BE2C (cell line): ENCODE results near the gene RASD1.

Experiments
- DNase-seq: peaks from one replicate; pipeline ENCODE4 v3.0.0-alpha.2; 2020
- H3K27me3 ChIP-seq: fragments of 250-450 bp; sonication (Bioruptor Pico); 2 replicates; pipeline ENCODE4 v1.5.1; 2020; ENCODE audit warnings: mild to moderate bottlenecking
- H3K36me3 ChIP-seq: fragments of 250-450 bp; sonication (Bioruptor Pico); 2 replicates; pipeline ENCODE4 v1.5.1; 2020; ENCODE audit warnings: mild to moderate bottlenecking
- H3K4me1 ChIP-seq: fragments of 250-450 bp; sonication (Bioruptor Pico); 2 replicates; pipeline ENCODE4 v1.5.1; 2020
- H3K4me3 ChIP-seq: 2 replicates; pipeline ENCODE4 v1.5.1; 2011; ENCODE audit warnings: low read depth, low read length
- H3K9me3 ChIP-seq: fragments of 250-450 bp; sonication (Bioruptor Pico); 2 replicates; pipeline ENCODE4 v1.5.1; 2020
- CTCF ChIP-seq: IDR thresholded peaks from 2 replicates; pipeline ENCODE4 v1.5.1; 2012; ENCODE audit warnings: mild to moderate bottlenecking, low read depth, low read length

Gene RASD1

GRCh38 chr17:17527956-17528500, 31.8 kb upstream of the RASD1 start:
- DNase-seq, result peak; percentile 4
- no peak for TF ChIP-seq CTCF
- H3K9me3 ChIP-seq, result no peaks in the 10 kb centered on the region
- H3K4me3 ChIP-seq, result no peak overlapping the region
- H3K27me3 ChIP-seq, result no peaks in the 10 kb centered on the region
- H3K36me3 ChIP-seq, result no peaks in the 10 kb centered on the region
- H3K4me1 ChIP-seq, result no peaks in the 10 kb centered on the region

GRCh38 chr17:17527534-17527933, 31.3 kb upstream of the RASD1 start:
- no peaks in the 10 kb centered on the region for H3K27me3 ChIP-seq
- H3K4me3 ChIP-seq, result no peak overlapping the region
- H3K4me1 ChIP-seq, result peaks cover 5% of the 10 kb centered on the region; the same call in 1 of the 2 replicates
- peak; percentile 2 for DNase-seq
- no peak for TF ChIP-seq CTCF
- H3K36me3 ChIP-seq, result no peaks in the 10 kb centered on the region
- no peaks in the 10 kb centered on the region for H3K9me3 ChIP-seq

GRCh38 chr17:17526369-17526768, 30.2 kb upstream of the RASD1 start:
- H3K27me3 ChIP-seq, result no peaks in the 10 kb centered on the region
- H3K36me3 ChIP-seq, result no peaks in the 10 kb centered on the region
- H3K4me3 ChIP-seq, result no peak overlapping the region
- H3K9me3 ChIP-seq, result no peaks in the 10 kb centered on the region
- no peak for TF ChIP-seq CTCF
- no peak for DNase-seq
- H3K4me1 ChIP-seq, result peaks cover 6% of the 10 kb centered on the region; the same call in 1 of the 2 replicates

- no peak overlapping the region for H3K4me3 ChIP-seq
- H3K27me3 ChIP-seq, result no peaks in the 10 kb centered on the region
- no peak for TF ChIP-seq CTCF
- H3K4me1 ChIP-seq, result peaks cover 6% of the 10 kb centered on the region; the same call in 1 of the 2 replicates
- H3K36me3 ChIP-seq, result no peaks in the 10 kb centered on the region
- H3K9me3 ChIP-seq, result no peaks in the 10 kb centered on the region
- no peak for DNase-seq
These were observed 29.8 kb upstream of the RASD1 start for GRCh38 chr17:17525956-17526355.

GRCh38 chr17:17525311-17525710, 29.1 kb upstream of the RASD1 start:
- Histone ChIP-seq H3K4me1 (peaks cover 6% of the 10 kb centered on the region; the same call in 1 of the 2 replicates), H3K4me3 (no peak overlapping the region), H3K9me3 (no peaks in the 10 kb centered on the region), H3K36me3 (no peaks in the 10 kb centered on the region), H3K27me3 (no peaks in the 10 kb centered on the region)
- no peak for TF ChIP-seq CTCF
- no peak for DNase-seq

GRCh38 chr17:17523731-17524490, 27.7 kb upstream of the RASD1 start:
- DNase-seq, result no peak
- H3K27me3 ChIP-seq, result no peaks in the 10 kb centered on the region
- no peaks in the 10 kb centered on the region for H3K9me3 ChIP-seq
- TF ChIP-seq CTCF, result no peak
- peaks cover 6% of the 10 kb centered on the region; the same call in 1 of the 2 replicates for H3K4me1 ChIP-seq
- H3K36me3 ChIP-seq, result no peaks in the 10 kb centered on the region
- H3K4me3 ChIP-seq, result no peak overlapping the region
